Fibroblast of the aortic adventitia (primary cell): ENCODE results near the gene RORC. TPM values are rescaled to one million over a fixed set of nuclear protein-coding genes. Genes with fewer than 3 reads are reported as not detected.

Source experiments
- DNase-seq: peaks from one replicate; pipeline ENCODE4 v3.0.0-alpha.2; 2010; ENCODE audit warnings: low read depth
- H3K4me3 ChIP-seq: 2 replicates; pipeline ENCODE4 v1.5.1; 2011; ENCODE audit warnings: low read depth, mild to moderate bottlenecking, control low read depth, low read length, moderate library complexity
- total RNA-seq: library from RNA; depleted of rRNA; stranded (reverse); fragments of >200 nt; gene quantifications from 2 replicates; pipeline ENCODE4 v1.2.3, GENCODE V29; 2012; ENCODE audit warnings: low replicate concordance
- TF ChIP-seq, protein P1 (sequence below): IDR thresholded peaks from 2 replicates; pipeline ENCODE4 v1.5.1; 2011; ENCODE audit warnings: mild to moderate bottlenecking, low read length, control low read depth, inconsistent platforms; ENCODE audit not compliant: insufficient read depth

The RORC gene
- total RNA-seq, 1 donor, result not detected

DNA sequence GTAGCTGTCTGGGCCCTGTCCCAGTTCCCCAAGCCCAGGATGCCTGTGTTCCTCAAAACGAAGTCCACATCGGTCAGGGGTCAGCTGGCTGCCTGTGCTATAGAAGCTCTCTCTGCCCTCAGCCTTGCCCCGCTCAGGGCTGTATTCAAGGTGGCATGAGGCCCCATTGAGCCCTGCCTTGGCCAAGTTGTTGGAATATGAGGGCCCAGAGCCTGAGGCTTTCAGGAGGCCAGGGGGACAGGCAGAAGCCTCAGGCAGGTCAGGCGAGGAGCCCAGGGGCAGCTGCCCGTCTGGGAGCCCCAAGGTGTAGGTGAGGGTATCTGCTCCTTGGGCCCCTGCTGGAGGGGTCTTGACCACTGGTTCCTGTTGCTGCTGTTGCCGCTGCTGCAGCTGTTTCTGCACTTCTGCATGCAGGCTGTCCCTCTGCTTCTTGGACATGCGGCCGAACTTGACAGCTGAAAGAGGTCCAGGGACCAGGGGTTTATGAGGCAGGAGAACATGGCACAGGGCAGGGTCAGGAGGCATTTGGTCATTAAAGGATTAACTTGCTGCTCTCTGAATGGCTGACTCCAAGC lies 16.5 kb downstream of the RORC start:
- DNase-seq, result no peak
- H3K4me3 ChIP-seq, result no peak overlapping the region
- TF ChIP-seq, protein P1, sequence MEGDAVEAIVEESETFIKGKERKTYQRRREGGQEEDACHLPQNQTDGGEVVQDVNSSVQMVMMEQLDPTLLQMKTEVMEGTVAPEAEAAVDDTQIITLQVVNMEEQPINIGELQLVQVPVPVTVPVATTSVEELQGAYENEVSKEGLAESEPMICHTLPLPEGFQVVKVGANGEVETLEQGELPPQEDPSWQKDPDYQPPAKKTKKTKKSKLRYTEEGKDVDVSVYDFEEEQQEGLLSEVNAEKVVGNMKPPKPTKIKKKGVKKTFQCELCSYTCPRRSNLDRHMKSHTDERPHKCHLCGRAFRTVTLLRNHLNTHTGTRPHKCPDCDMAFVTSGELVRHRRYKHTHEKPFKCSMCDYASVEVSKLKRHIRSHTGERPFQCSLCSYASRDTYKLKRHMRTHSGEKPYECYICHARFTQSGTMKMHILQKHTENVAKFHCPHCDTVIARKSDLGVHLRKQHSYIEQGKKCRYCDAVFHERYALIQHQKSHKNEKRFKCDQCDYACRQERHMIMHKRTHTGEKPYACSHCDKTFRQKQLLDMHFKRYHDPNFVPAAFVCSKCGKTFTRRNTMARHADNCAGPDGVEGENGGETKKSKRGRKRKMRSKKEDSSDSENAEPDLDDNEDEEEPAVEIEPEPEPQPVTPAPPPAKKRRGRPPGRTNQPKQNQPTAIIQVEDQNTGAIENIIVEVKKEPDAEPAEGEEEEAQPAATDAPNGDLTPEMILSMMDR, result no peak

DNA sequence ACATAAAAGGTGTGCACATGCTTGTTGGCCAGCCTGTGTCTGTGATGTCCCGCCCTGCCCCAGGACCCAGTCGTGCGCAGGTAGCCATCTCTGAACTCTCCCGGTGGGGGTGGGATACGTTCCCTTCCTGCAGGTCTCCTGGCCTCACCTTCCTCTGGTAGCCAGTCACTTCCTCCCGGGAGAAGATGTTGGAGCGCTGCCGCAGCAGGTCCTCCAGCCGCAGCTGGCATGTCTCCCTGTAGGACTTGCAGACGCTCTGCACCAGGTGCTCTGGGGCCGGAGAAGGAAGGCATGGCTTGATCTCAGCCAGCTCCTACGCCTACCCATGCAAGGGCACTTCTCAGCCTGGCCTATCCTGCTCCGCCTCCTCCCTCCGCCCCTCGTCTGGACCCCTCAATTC lies 17.2 kb downstream of the RORC start:
- no peak for DNase-seq
- no peak overlapping the region for H3K4me3 ChIP-seq
- TF ChIP-seq, protein P1, result no peak

DNA sequence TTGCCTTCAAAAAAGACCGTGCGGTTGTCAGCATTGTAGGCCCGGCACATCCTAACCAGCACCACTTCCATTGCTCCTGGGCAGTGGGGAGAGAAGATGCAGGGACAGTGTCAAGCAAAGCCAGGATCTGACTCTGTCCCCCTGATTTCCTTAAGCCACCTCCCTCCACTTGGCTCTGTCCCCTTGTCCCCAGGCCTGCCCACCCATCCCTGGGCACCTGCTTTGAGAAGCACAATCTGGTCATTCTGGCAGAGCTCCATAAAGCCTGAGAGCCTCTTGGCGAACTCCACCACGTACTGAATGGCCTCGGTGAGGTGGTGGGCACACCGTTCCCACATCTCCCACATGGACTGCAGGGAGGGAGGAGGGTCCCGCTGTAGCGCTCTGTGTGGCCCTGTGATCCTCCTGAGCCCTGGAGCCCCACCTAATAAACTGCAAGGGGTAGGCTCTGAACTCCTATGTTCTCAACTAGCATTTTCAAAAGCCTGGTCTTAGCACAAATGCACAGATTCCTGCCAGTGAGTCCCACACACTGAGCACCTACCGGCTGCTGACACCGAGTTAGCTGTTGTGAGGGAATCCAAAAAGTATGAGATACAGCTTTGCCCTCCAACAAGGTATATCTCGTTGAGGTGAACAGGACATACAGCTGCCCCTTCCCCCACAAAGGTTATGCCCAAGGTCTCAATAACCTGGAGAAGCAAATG lies 18.2 kb downstream of the RORC start:
- no peak overlapping the region for H3K4me3 ChIP-seq
- no peak for DNase-seq
- TF ChIP-seq, protein P1, result no peak

DNA sequence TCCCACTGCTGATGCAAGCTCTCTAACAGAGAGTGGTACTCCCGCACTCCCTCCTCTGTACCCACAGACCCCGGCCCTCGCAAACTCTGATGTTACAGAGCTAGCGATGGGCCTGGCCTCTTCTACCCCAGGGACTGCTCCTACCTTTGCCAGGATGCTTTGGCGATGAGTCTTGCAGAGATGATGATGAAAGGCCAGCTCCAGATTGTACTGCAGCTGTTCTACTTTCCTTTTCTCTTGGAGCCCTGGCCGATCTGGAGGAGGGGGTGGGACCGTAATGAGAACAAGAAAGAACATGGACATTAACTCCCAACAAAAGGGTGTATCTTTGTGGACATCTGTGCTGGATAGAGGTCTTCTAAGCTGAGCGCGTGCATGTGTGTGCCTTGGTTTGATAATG lies 20.4 kb downstream of the RORC start:
- TF ChIP-seq, protein P1, result no peak
- peak; percentile 61 for DNase-seq
- no peak overlapping the region for H3K4me3 ChIP-seq

DNA sequence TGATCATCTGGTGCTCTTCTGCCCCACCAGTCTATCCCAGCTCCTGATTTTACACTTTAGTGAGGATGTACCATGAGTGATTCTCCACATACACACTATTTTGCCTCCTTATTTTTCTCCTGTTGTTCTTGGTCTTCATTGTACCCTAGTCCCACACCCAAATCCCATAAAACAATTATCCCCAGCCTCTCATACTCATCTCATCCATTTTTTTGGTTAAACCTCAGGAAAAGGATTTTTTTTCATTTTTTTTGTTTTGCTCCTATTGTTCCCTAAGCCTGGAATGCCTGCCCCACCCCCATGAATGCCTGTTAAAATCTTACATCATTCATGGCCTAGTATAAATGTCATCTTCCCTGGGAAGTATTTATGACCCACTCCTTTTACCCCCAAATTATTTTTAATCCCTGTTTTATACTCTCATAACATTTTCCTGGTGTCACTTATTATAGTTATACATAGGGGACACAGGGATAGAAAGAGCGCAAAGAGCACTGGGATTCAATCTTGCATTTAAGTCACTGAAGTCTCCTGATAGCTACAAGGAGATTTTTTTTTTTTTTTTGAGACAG lies 21.5 kb downstream of the RORC start:
- peak; percentile 27 for DNase-seq
- TF ChIP-seq, protein P1, result no peak
- no peak overlapping the region for H3K4me3 ChIP-seq

DNA sequence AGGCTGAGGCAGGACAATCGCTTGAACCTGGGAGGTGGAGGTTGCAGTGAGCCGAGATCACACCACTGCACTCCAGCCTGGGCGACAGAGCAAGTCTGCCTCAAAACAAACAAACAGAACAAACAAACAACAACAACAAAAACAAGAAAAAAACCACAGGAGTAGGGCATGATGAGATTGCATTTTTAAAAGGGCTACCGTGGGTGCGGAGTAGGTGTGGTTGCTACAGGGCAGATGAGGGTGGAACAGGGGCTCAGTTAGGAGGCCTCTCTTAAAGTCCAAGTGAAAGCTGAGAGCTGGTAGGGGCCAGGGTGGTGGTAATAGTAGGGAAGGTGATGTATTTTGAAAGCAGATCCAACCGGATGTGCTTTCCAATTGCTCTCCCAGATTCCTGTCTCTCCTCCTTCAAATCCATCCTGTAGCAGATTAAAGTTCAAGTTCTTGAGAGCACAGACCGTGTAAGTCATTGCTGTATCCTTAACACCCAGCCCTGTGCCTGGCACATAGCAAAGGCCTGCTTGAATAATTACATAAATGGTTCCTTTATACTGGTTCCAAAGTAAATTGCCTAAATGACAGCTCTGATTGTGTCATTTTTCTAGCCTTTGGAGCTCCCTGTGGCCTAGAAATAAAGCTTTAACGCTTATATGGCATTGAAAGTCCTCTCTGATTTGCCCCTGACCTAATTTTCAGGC lies 22.2 kb downstream of the RORC start:
- DNase-seq, result no peak
- H3K4me3 ChIP-seq, result no peak overlapping the region
- TF ChIP-seq, protein P1, result no peak
